Transverse colon (tissue), 4 donors: Measurements from ENCODE around the gene MYZAP. TPM values are rescaled to one million over a fixed set of nuclear protein-coding genes. Genes with fewer than 3 reads are reported as not detected.

ENCODE experiments used
- DNase-seq: peaks from one replicate; pipeline ENCODE4 v3.0.0-alpha.2; 2019
- H3K27ac ChIP-seq, 4 donors: fragments of 200-600 bp; sonication (generic); 2 replicates each; pipeline ENCODE4 v1.5.1; 2016 to 2018; ENCODE audit warnings: inconsistent platforms in 4 of 4
- H3K27me3 ChIP-seq: fragments of 200-600 bp; sonication (generic); 2 replicates; pipeline ENCODE4 v1.5.1; 2017; ENCODE audit warnings: inconsistent platforms
- H3K36me3 ChIP-seq, 4 donors: fragments of 200-600 bp; sonication (generic); 2 replicates each; pipeline ENCODE4 v1.5.1; 2017 to 2019; ENCODE audit warnings: inconsistent platforms in 4 of 4
- H3K4me1 ChIP-seq, 4 donors: fragments of 200-600 bp; sonication (generic); 2 replicates each; pipeline ENCODE4 v1.5.1; 2017 to 2020; ENCODE audit warnings: inconsistent platforms in 4 of 4
- H3K4me3 ChIP-seq, 4 donors: fragments of 200-600 bp; sonication (generic); 1 replicate in 1 of 4; 2 replicates in 3 of 4; pipeline versions ENCODE4 v1.5.1 to v1.6.1; 2017 to 2019; ENCODE audit warnings: inconsistent platforms in 4 of 4
- H3K9me3 ChIP-seq, 2 donors: fragments of 200-600 bp; sonication (generic); 2 replicates each; pipeline ENCODE4 v1.5.1; 2017 to 2019; ENCODE audit warnings: inconsistent platforms in 2 of 2
- CTCF ChIP-seq, 5 experiments: fragments of 200-600 bp in 3 of 5; fragments of 450-650 bp in 2 of 5; sonication (generic) in 3 of 5; IDR thresholded peaks; 1 replicate in 2 of 5; 2 replicates in 3 of 5; pipeline ENCODE4 v1.5.1; 2016 to 2017; ENCODE audit warnings: antibody characterized with exemption in 5 of 5, inconsistent platforms in 3 of 5, mild to moderate bottlenecking in 2 of 5, moderate library complexity in 1 of 5
- EP300 ChIP-seq: sonication (generic); formaldehyde crosslinking; IDR thresholded peaks from one replicate; pipeline ENCODE4 v1.6.1; 2017; ENCODE audit warnings: antibody characterized with exemption, low read depth
- POLR2A ChIP-seq: fragments of 450-650 bp; IDR thresholded peaks from one replicate; pipeline ENCODE4 v1.6.1; 2016; ENCODE audit warnings: antibody characterized with exemption, mild to moderate bottlenecking, moderate library complexity
- POLR2AphosphoS5 ChIP-seq, 3 donors: sonication (generic); formaldehyde crosslinking; IDR thresholded peaks; one replicate each; pipeline ENCODE4 v1.6.1; 2016; ENCODE audit warnings: antibody characterized with exemption in 3 of 3
- WGBS, 2 donors: methylation state at CpG; one replicate each; pipeline ENCODE4 v1.1.5; 2018; ENCODE audit warnings: low coverage in 1 of 2; 5-methylcytosine and 5-hydroxymethylcytosine counted together
- in situ Hi-C, 4 donors: fragments of 200-750 bp; cut with MboI; loops; one replicate each; pipeline versions ENCODE4 v1.15.0 to v1.15.1; 2017; ENCODE audit warnings: low sequenced_read_pairs in 3 of 4, low pct_ligation_motif_present in 1 of 4, low pct_unique_long_range_greater_than_20kb in 1 of 4
- intact Hi-C: fragments of 100-400 bp; cut with DNase I; formaldehyde crosslinking; loops from one replicate; pipeline ENCODE4 v1.15.1; 2023; ENCODE audit warnings: low total_unique reads
- total RNA-seq, 4 donors: library from RNA; depleted of rRNA; stranded (reverse); fragments of >200 nt; gene quantifications; one replicate each; pipeline ENCODE4 v1.1.0, GENCODE V29; 2016

The MYZAP gene
- total RNA-seq, 4 donors from 2014 or later, result 1.00 to 24.3 (median 10.7) TPM

DNA sequence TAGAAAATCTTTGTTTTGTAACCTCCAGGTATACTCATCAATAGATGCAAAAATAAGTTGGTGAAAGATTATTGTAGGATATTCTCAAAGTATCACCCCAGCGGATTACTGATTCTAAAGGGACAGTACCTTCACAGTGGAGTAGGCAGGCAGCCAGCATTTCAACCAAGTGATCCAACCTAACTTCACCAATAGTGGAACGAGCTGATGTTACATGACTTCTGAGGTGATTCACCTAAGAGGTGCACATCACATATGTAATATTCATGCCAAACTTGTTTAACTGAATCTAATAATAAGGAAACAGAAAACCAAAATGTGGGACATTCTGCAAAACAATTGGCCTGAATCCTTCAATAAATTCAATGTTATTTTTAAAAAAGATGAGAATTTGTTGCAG is 14.3 kb downstream of the MYZAP start:
- Histone ChIP-seq H3K27me3 (no peaks in the 10 kb centered on the region), H3K4me1 (peaks cover 20 to 41% (median 33%) of the 10 kb centered on the region in 4 donors)

GRCh38 chr15:57606816-57607215 is 15.1 kb downstream of the MYZAP start:
- no peak overlapping the region for H3K4me3 ChIP-seq
- in situ Hi-C loops (no loop called here), intact Hi-C loops (no loop called here)
- H3K4me1 ChIP-seq, result peaks cover 25 to 49% (median 41%) of the 10 kb centered on the region in 4 donors
- 71% methylated on average over 1 of the region's 1 CpG; no CpG with 5 or more reads in 1 of the 2 donors for WGBS, 2 donors
- no peaks in the 10 kb centered on the region for H3K27me3 ChIP-seq
- H3K27ac ChIP-seq, result peak overlapping the region; percentile 28 to 70 (median 44)
- no peak for DNase-seq
- no peak for TF ChIP-seq EP300
- TF ChIP-seq POLR2AphosphoS5 (IDR thresholded peaks at IDR 0.05), result no peak
- no peak for TF ChIP-seq POLR2A
- no peak for TF ChIP-seq CTCF (IDR thresholded peaks at IDR 0.05)
- no peaks in the 10 kb centered on the region for H3K9me3 ChIP-seq
- no peaks in the 10 kb centered on the region for H3K36me3 ChIP-seq

More for the DNA sequence above, 14.3 kb downstream of the MYZAP start:
- no peak overlapping the region for H3K4me3 ChIP-seq
- WGBS, 2 donors, result 87 to 90% methylated on average over 2 of the region's 2 CpGs
- intact Hi-C loops, result no loop called here
- no peak for DNase-seq
- H3K36me3 ChIP-seq, result no peaks in the 10 kb centered on the region
- in situ Hi-C loops, result no loop called here
- H3K9me3 ChIP-seq, result no peaks in the 10 kb centered on the region
- no peak overlapping the region for H3K27ac ChIP-seq
- TF ChIP-seq EP300 (no peak), POLR2A (no peak), CTCF (IDR thresholded peaks at IDR 0.05) (no peak), POLR2AphosphoS5 (IDR thresholded peaks at IDR 0.05) (no peak)

DNA sequence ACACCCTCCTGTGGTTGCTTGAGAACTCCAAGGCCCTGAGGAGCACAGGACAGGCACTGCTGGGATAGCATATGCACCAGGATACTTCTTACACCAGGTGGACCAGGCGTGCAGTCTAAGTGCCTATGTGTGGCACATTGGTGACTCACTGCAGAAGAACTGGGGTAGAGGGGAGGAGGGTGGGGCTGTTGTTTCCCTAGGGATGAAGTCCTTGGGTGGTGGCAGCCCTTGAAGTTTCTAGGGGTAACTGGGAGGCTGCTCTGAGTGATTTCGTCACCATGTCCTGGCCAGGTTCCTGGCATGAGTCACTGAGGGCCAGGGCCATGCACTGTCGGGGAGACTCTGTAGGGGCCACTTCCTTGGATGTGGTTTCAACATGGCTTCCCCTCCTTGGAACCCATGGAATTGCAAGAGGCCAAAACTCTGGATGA is 15.9 kb downstream of the MYZAP start:
- peak in 2 of 5 experiments; percentile 30 to 52 for TF ChIP-seq CTCF (IDR thresholded peaks at IDR 0.05)
- no peak for TF ChIP-seq POLR2A
- TF ChIP-seq EP300, result peak; percentile 22
- peak in 2 of 3 donors; percentile 68 to 80 for TF ChIP-seq POLR2AphosphoS5 (IDR thresholded peaks at IDR 0.05)
- Histone ChIP-seq H3K4me3 (no peak overlapping the region), H3K4me1 (peaks cover 30 to 57% (median 46%) of the 10 kb centered on the region in 4 donors), H3K27me3 (no peaks in the 10 kb centered on the region), H3K27ac (peak overlapping the region; percentile 30 to 86 (median 59)), H3K36me3 (no peaks in the 10 kb centered on the region), H3K9me3 (no peaks in the 10 kb centered on the region)
- intact Hi-C loops, result no loop called here
- peak; percentile 85 for DNase-seq
- WGBS, 2 donors, result 71% methylated on average over 3 of the region's 3 CpGs; no CpG with 5 or more reads in 1 of the 2 donors
- in situ Hi-C loops, result no loop called here

GRCh38 chr15:57609805-57610529 is 18.3 kb downstream of the MYZAP start:
- peak overlapping the region; percentile 77 to 86 (median 83) for H3K27ac ChIP-seq
- no peak for TF ChIP-seq POLR2A
- no peak for TF ChIP-seq CTCF (IDR thresholded peaks at IDR 0.05)
- TF ChIP-seq POLR2AphosphoS5 (IDR thresholded peaks at IDR 0.05), result peak; percentile 50 to 69 (median 63)
- TF ChIP-seq EP300, result peak; percentile 26
- H3K4me3 ChIP-seq, result no peak overlapping the region
- H3K36me3 ChIP-seq, result no peaks in the 10 kb centered on the region
- peak; percentile 87 for DNase-seq
- H3K27me3 ChIP-seq, result no peaks in the 10 kb centered on the region
- H3K4me1 ChIP-seq, result peaks cover 30 to 69% (median 46%) of the 10 kb centered on the region in 4 donors
- in situ Hi-C loops, result loop anchor here in 2 of 4 donors (5.0 to 10.0 kb wide), 2 partner anchors 45 to 48 kb away; no protein-coding TSS in a partner anchor
- intact Hi-C loops, result loop anchor here (5.0 kb wide), 1 partner anchor 48 kb away; no protein-coding TSS in a partner anchor
- no peaks in the 10 kb centered on the region for H3K9me3 ChIP-seq
- WGBS, 2 donors, result 17 to 25% methylated on average over 2 to 10 of the region's 10 CpGs
